Vagina (tissue), 2 donors: Measurements from ENCODE around the gene MPEG1.

Experiments
- POLR2A ChIP-seq, 2 donors: fragments of 450-650 bp; IDR thresholded peaks; one replicate each; pipeline ENCODE4 v1.6.1; 2017; ENCODE audit warnings: antibody characterized with exemption in 2 of 2, mild to moderate bottlenecking in 2 of 2, moderate library complexity in 2 of 2
- TF ChIP-seq, protein P1 (sequence below), 3 experiments: fragments of 450-650 bp in 2 of 3; fragments of 200-600 bp in 1 of 3; sonication (generic) in 1 of 3; IDR thresholded peaks; one replicate each; pipeline ENCODE4 v1.5.1; 2017 to 2019; ENCODE audit warnings: antibody characterized with exemption in 3 of 3, mild to moderate bottlenecking in 2 of 3, moderate library complexity in 2 of 3

DNA sequence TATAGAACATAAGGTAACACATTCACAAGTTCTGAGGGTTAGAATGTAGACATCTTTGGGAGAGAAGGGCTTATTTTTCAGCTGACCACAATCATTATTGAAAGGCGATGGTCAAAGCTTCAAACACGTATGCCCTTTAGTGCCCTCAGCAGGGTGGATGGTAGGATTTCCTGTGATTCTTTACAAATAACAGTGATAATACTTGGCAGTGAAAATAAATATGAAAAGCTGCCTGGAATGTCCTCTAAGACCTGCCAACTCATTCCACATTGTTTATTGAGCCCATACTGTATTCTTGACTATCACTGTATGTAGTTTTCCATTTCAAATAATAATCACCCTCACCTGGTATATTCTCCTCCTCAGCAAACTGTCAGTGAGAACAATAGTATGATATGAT, 13.7 kb upstream of the MPEG1 start:
- no peak for TF ChIP-seq POLR2A (IDR thresholded peaks at IDR 0.05)
- TF ChIP-seq, protein P1, sequence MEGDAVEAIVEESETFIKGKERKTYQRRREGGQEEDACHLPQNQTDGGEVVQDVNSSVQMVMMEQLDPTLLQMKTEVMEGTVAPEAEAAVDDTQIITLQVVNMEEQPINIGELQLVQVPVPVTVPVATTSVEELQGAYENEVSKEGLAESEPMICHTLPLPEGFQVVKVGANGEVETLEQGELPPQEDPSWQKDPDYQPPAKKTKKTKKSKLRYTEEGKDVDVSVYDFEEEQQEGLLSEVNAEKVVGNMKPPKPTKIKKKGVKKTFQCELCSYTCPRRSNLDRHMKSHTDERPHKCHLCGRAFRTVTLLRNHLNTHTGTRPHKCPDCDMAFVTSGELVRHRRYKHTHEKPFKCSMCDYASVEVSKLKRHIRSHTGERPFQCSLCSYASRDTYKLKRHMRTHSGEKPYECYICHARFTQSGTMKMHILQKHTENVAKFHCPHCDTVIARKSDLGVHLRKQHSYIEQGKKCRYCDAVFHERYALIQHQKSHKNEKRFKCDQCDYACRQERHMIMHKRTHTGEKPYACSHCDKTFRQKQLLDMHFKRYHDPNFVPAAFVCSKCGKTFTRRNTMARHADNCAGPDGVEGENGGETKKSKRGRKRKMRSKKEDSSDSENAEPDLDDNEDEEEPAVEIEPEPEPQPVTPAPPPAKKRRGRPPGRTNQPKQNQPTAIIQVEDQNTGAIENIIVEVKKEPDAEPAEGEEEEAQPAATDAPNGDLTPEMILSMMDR (IDR thresholded peaks at IDR 0.05): no peak
